ENCODE measurements around the gene CACNA1D.

- no peak for TF ChIP-seq CTCF (IDR thresholded peaks at IDR 0.05; ENCODE audit: insufficient read depth, low read length, poor library complexity, severe bottlenecking)
- no peak for TF ChIP-seq EZH2phosphoT487 (conservative IDR thresholded peaks at IDR 0.05; ENCODE audit: low read length)
Measured at GRCh38 chr3:53702776-53703530, 208.5 kb downstream of the CACNA1D start.

Measured in SU-DHL-6 (cell line).